ENCODE results near the gene AGT.

The AGT gene

DNA sequence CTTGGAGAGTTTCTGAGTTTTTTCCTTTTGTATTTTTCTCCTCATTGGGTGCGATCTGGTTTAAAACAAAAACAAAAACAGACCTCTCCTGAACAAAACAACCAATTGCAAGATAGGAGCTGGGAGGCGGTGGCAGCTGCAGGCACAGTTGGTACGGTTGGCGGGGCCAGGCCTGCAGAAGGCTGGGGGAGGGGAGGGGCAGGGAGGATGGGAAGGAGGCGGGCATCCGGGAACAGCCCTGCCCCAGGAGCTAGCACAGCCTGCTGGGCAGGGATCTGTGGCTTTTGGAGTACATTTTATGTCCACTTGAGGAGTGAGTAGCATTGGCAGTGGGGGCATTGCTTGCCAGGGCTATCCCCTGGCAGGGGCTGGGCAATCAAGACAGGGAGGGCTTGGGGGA is 38.5 kb upstream of the AGT start:
- TF ChIP-seq, protein P1, sequence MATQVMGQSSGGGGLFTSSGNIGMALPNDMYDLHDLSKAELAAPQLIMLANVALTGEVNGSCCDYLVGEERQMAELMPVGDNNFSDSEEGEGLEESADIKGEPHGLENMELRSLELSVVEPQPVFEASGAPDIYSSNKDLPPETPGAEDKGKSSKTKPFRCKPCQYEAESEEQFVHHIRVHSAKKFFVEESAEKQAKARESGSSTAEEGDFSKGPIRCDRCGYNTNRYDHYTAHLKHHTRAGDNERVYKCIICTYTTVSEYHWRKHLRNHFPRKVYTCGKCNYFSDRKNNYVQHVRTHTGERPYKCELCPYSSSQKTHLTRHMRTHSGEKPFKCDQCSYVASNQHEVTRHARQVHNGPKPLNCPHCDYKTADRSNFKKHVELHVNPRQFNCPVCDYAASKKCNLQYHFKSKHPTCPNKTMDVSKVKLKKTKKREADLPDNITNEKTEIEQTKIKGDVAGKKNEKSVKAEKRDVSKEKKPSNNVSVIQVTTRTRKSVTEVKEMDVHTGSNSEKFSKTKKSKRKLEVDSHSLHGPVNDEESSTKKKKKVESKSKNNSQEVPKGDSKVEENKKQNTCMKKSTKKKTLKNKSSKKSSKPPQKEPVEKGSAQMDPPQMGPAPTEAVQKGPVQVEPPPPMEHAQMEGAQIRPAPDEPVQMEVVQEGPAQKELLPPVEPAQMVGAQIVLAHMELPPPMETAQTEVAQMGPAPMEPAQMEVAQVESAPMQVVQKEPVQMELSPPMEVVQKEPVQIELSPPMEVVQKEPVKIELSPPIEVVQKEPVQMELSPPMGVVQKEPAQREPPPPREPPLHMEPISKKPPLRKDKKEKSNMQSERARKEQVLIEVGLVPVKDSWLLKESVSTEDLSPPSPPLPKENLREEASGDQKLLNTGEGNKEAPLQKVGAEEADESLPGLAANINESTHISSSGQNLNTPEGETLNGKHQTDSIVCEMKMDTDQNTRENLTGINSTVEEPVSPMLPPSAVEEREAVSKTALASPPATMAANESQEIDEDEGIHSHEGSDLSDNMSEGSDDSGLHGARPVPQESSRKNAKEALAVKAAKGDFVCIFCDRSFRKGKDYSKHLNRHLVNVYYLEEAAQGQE (IDR thresholded peaks at IDR 0.05; ENCODE audit: insufficient read depth in 1 of 2, low read depth in 2 of 2, low read length in 2 of 2) = no peak
- TF ChIP-seq TAF1 (IDR thresholded peaks at IDR 0.05; ENCODE audit: borderline replicate concordance, insufficient read depth, low read length) (no peak), FOXP2 (optimal IDR thresholded peaks at IDR 0.05; ENCODE audit: borderline replicate concordance, extremely low read depth, extremely low read length, insufficient read depth) (no peak)

- TF ChIP-seq SIN3A (IDR thresholded peaks at IDR 0.05; ENCODE audit: borderline replicate concordance, insufficient read depth, low read length) = no peak
- no peak for TF ChIP-seq TAF1 (IDR thresholded peaks at IDR 0.05; ENCODE audit: borderline replicate concordance, insufficient read depth, low read length)
- TF ChIP-seq FOXP2 (optimal IDR thresholded peaks at IDR 0.05; ENCODE audit: borderline replicate concordance, extremely low read depth, extremely low read length, insufficient read depth) = no peak
- no peak for TF ChIP-seq POLR2AphosphoS5 (IDR thresholded peaks at IDR 0.05; ENCODE audit: low read depth, low read length)
- TF ChIP-seq, protein P1 (IDR thresholded peaks at IDR 0.05; ENCODE audit: insufficient read depth in 1 of 2, low read depth in 2 of 2, low read length in 2 of 2) = no peak
Measured at GRCh38 chr1:230750986-230751625, 37.2 kb upstream of the AGT start.

DNA sequence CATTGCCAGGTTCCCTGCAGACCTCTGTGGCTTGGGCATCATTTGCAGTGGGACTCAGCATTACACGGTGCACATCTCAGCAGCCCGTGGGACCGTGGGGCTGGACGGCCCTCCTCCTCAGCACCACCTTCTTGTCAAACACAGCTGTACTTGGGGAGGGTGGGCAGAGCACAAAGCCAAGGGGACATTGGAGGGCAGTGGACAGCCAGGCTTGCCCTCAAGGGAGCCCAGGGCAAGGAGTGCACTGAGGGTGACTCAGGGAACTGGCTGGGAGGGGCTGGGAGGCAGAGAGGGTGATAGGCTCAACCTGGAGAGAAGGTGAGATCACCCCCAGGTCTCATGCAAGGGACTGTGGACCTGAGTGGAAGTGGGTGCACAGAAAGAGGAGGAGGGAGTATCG is 36.7 kb upstream of the AGT start:
- TF ChIP-seq, protein P1 (IDR thresholded peaks at IDR 0.05; ENCODE audit: insufficient read depth in 1 of 2, low read depth in 2 of 2, low read length in 2 of 2) = no peak
- TF ChIP-seq TAF1 (IDR thresholded peaks at IDR 0.05; ENCODE audit: borderline replicate concordance, insufficient read depth, low read length) = no peak
- TF ChIP-seq FOXP2 (optimal IDR thresholded peaks at IDR 0.05; ENCODE audit: borderline replicate concordance, extremely low read depth, extremely low read length, insufficient read depth) = no peak
- TF ChIP-seq POLR2AphosphoS5 (IDR thresholded peaks at IDR 0.05; ENCODE audit: low read depth, low read length) = no peak
- no peak for TF ChIP-seq SIN3A (IDR thresholded peaks at IDR 0.05; ENCODE audit: borderline replicate concordance, insufficient read depth, low read length)

DNA sequence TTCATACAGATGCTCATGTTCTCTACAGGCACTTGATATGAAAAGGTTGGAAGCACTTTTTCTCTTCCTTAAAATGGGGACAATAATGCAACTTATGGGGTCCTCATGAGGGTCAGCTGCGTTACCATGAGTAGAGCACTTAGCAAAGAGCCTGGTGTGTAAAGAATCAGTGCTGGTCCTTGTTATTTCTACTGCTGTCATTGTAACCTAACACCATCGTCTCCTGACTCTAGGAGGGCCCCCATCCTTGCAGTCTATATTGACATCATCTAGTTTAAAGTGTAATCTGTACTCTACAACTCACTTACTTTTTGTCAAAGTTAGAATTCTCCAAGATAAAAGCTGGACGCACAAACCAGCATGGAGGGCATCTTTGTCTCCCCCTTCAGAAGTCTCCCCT is 35.7 kb upstream of the AGT start:
- TF ChIP-seq TAF1 (IDR thresholded peaks at IDR 0.05; ENCODE audit: borderline replicate concordance, insufficient read depth, low read length) = no peak
- TF ChIP-seq FOXP2 (optimal IDR thresholded peaks at IDR 0.05; ENCODE audit: borderline replicate concordance, extremely low read depth, extremely low read length, insufficient read depth) = no peak
- TF ChIP-seq POLR2AphosphoS5 (IDR thresholded peaks at IDR 0.05; ENCODE audit: low read depth, low read length) = no peak
- TF ChIP-seq, protein P1 (IDR thresholded peaks at IDR 0.05; ENCODE audit: insufficient read depth in 1 of 2, low read depth in 2 of 2, low read length in 2 of 2) = no peak
- no peak for TF ChIP-seq SIN3A (IDR thresholded peaks at IDR 0.05; ENCODE audit: borderline replicate concordance, insufficient read depth, low read length)

DNA sequence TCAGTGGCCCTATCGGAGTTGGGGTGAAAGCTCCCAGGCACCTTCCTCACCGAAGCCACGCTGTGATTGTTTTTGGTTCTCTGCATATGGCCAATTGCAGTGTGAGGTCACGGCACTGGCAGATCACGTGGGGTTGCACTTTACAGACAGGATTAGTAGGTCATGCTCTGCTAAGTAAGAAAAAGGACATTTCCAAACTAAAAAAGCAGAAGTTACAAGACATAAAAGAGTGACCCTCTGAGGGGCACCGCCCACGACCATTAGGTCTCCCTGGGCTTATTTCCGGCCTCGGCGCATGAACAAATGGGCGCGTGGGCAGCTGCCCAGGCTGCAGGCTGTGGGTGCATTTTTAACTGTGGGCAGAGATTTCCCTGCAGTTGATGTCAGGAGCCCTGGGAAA is 35.2 kb upstream of the AGT start:
- TF ChIP-seq POLR2AphosphoS5 (IDR thresholded peaks at IDR 0.05; ENCODE audit: low read depth, low read length) = no peak
- TF ChIP-seq, protein P1 (IDR thresholded peaks at IDR 0.05; ENCODE audit: insufficient read depth in 1 of 2, low read depth in 2 of 2, low read length in 2 of 2) = no peak
- no peak for TF ChIP-seq SIN3A (IDR thresholded peaks at IDR 0.05; ENCODE audit: borderline replicate concordance, insufficient read depth, low read length)
- no peak for TF ChIP-seq TAF1 (IDR thresholded peaks at IDR 0.05; ENCODE audit: borderline replicate concordance, insufficient read depth, low read length)
- no peak for TF ChIP-seq FOXP2 (optimal IDR thresholded peaks at IDR 0.05; ENCODE audit: borderline replicate concordance, extremely low read depth, extremely low read length, insufficient read depth)
